HG02973 (cell line): ENCODE measurements around the gene VWF.
"Not testable (repeated sequence)": the region's sequence is repeated elsewhere in the genome, so short reads cannot be mapped to it uniquely, and the experiment has no call there.

ENCODE experiments used
- ATAC-seq: cut with Tn5 transposase; IDR thresholded peaks from one replicate; pipeline ENCODE4 v1.9.1; 2021; ENCODE audit warnings: moderate library complexity; ENCODE audit not compliant: unreplicated experiment

The VWF gene

GRCh38 chr12:6124411-6125309 lies at the start of gene VWF:
TSS of gene VWF (minus strand) at chr12:6124670. CDS start at chr12:6123196, 1,474 bp downstream.
- ATAC-seq, result no peak

- no peak for ATAC-seq
Measured at GRCh38 chr12:6172862-6173261, 48.4 kb upstream of the VWF start.

GRCh38 chr12:6172086-6172485 lies 47.6 kb upstream of the VWF start:
- ATAC-seq, result no peak

- ATAC-seq, result no peak
Measured at GRCh38 chr12:6171409-6172015, 47.0 kb upstream of the VWF start.

GRCh38 chr12:6167327-6168280 lies 43.1 kb upstream of the VWF start:
- ATAC-seq, result peak; percentile 76

GRCh38 chr12:6166808-6167207 lies 42.3 kb upstream of the VWF start:
- no peak for ATAC-seq

GRCh38 chr12:6165395-6165794 lies 40.9 kb upstream of the VWF start:
- ATAC-seq, result no peak

- no peak for ATAC-seq
Measured at GRCh38 chr12:6163416-6164060, 39.1 kb upstream of the VWF start.

- ATAC-seq, result no peak
Measured at GRCh38 chr12:6161124-6161882, 36.8 kb upstream of the VWF start.

- ATAC-seq, result not testable (repeated sequence)
Measured at GRCh38 chr12:6160049-6160649, 35.7 kb upstream of the VWF start.

- ATAC-seq, result not testable (repeated sequence)
Measured at GRCh38 chr12:6159166-6160011, 34.9 kb upstream of the VWF start.

GRCh38 chr12:6158749-6159148 lies 34.3 kb upstream of the VWF start:
- ATAC-seq, result no peak

GRCh38 chr12:6158255-6158654 lies 33.8 kb upstream of the VWF start:
- ATAC-seq, result no peak

- no peak for ATAC-seq
Measured at GRCh38 chr12:6157482-6157881, 33.0 kb upstream of the VWF start.

- no peak for ATAC-seq
Measured at GRCh38 chr12:6154730-6155459, 30.4 kb upstream of the VWF start.

- not testable (repeated sequence) for ATAC-seq
Measured at GRCh38 chr12:6148722-6149121, 24.3 kb upstream of the VWF start.

- no peak for ATAC-seq
Measured at GRCh38 chr12:6148061-6148460, 23.6 kb upstream of the VWF start.

- no peak for ATAC-seq
Measured at GRCh38 chr12:6146951-6147350, 22.5 kb upstream of the VWF start.
